H9 (cell line): ENCODE measurements around the gene ANGPTL4. TPM values are rescaled to one million over a fixed set of nuclear protein-coding genes. Genes with fewer than 3 reads are reported as not detected.

Source experiments
- DNase-seq: peaks from one replicate; pipeline ENCODE4 v3.0.0-alpha.2; 2017
- H2AFZ ChIP-seq: one replicate; pipeline ENCODE4 v1.6.1; 2013; ENCODE audit warnings: mild to moderate bottlenecking, low read length, control low read depth, moderate library complexity
- H2AK5ac ChIP-seq: 2 replicates; pipeline ENCODE4 v1.6.1; 2013; ENCODE audit warnings: low read length, control low read depth, mixed read lengths; ENCODE audit not compliant: insufficient read length
- H2BK120ac ChIP-seq: one replicate; pipeline ENCODE4 v1.6.1; 2013; ENCODE audit warnings: low read depth, mild to moderate bottlenecking, low read length, control low read depth, inconsistent platforms; ENCODE audit not compliant: poor library complexity, severe bottlenecking
- H2BK12ac ChIP-seq: 2 replicates; pipeline ENCODE4 v1.6.1; 2013; ENCODE audit warnings: low read length, control low read depth, mixed read lengths, low read depth; ENCODE audit not compliant: insufficient read length
- H2BK15ac ChIP-seq: 2 replicates; pipeline ENCODE4 v1.6.1; 2013; ENCODE audit warnings: low read depth, low read length, control low read depth
- H2BK20ac ChIP-seq: one replicate; pipeline ENCODE4 v1.6.1; 2013; ENCODE audit warnings: low read depth, mild to moderate bottlenecking, low read length, control low read depth, inconsistent platforms; ENCODE audit not compliant: poor library complexity, severe bottlenecking
- H2BK5ac ChIP-seq: 2 replicates; pipeline ENCODE4 v1.6.1; 2013; ENCODE audit warnings: low read length, control low read depth, mixed read lengths; ENCODE audit not compliant: insufficient read length
- H3K14ac ChIP-seq: 2 replicates; pipeline ENCODE4 v1.6.1; 2013; ENCODE audit warnings: low read length, control low read depth; ENCODE audit not compliant: insufficient read depth
- H3K18ac ChIP-seq: 2 replicates; pipeline ENCODE4 v1.6.1; 2013; ENCODE audit warnings: low read depth, mild to moderate bottlenecking, mixed read lengths, low read length, control low read depth; ENCODE audit not compliant: insufficient read length
- H3K23ac ChIP-seq: 2 replicates; pipeline ENCODE4 v1.6.1; 2013; ENCODE audit warnings: low read length, control low read depth, mixed read lengths, low read depth; ENCODE audit not compliant: insufficient read length
- H3K23me2 ChIP-seq: 2 replicates; pipeline ENCODE4 v1.6.1; 2013; ENCODE audit warnings: low read depth, mild to moderate bottlenecking, mixed read lengths, low read length, control low read depth; ENCODE audit not compliant: insufficient read length, poor library complexity, severe bottlenecking
- H3K27ac ChIP-seq: 2 replicates; pipeline ENCODE4 v1.5.1; 2013; ENCODE audit warnings: low read length, control low read depth, mixed read lengths, low read depth; ENCODE audit not compliant: insufficient read length
- H3K27me3 ChIP-seq: 2 replicates; pipeline ENCODE4 v1.6.1; 2013; ENCODE audit warnings: low read length, control low read depth, inconsistent platforms; ENCODE audit not compliant: insufficient read depth
- H3K4ac ChIP-seq: 2 replicates; pipeline ENCODE4 v1.6.1; 2013; ENCODE audit warnings: low read depth, mild to moderate bottlenecking, control low read depth, inconsistent platforms, low read length, moderate library complexity
- H3K4me1 ChIP-seq: 2 replicates; pipeline ENCODE4 v1.6.1; 2013; ENCODE audit warnings: low read length, control low read depth, inconsistent platforms; ENCODE audit not compliant: insufficient read depth
- H3K4me2 ChIP-seq: 2 replicates; pipeline ENCODE4 v1.6.1; 2013; ENCODE audit warnings: low read length, control low read depth, mixed read lengths; ENCODE audit not compliant: insufficient read length, insufficient read depth
- H3K56ac ChIP-seq: 2 replicates; pipeline ENCODE4 v1.6.1; 2013; ENCODE audit warnings: low read depth, mild to moderate bottlenecking, mixed read lengths, low read length, control low read depth; ENCODE audit not compliant: insufficient read length
- H3K79me1 ChIP-seq: 2 replicates; pipeline ENCODE4 v1.6.1; 2013; ENCODE audit warnings: low read depth, mild to moderate bottlenecking, moderate library complexity, low read length, control low read depth, inconsistent platforms; ENCODE audit not compliant: insufficient read depth, poor library complexity, severe bottlenecking
- H3K79me2 ChIP-seq: 2 replicates; pipeline ENCODE4 v1.6.1; 2013; ENCODE audit warnings: low read length, control low read depth, inconsistent platforms; ENCODE audit not compliant: insufficient read depth
- H3K9ac ChIP-seq: 2 replicates; pipeline ENCODE4 v1.6.1; 2013; ENCODE audit warnings: low read length, control low read depth, mixed read lengths; ENCODE audit not compliant: insufficient read length; ENCODE audit errors: extremely low read depth
- H3K9me3 ChIP-seq: one replicate; pipeline ENCODE4 v1.6.1; 2013; ENCODE audit warnings: low read depth, low read length, inconsistent platforms; ENCODE audit not compliant: control insufficient read depth
- H3T11ph ChIP-seq: one replicate; pipeline ENCODE4 v1.6.1; 2013; ENCODE audit warnings: mild to moderate bottlenecking, low read length, control low read depth, inconsistent platforms
- H4K20me1 ChIP-seq: one replicate; pipeline ENCODE4 v1.6.1; 2013; ENCODE audit not compliant: control insufficient read depth, insufficient read length, insufficient read depth
- H4K5ac ChIP-seq: 2 replicates; pipeline ENCODE4 v1.6.1; 2013; ENCODE audit warnings: low read depth, mild to moderate bottlenecking, mixed read lengths, low read length, control low read depth; ENCODE audit not compliant: insufficient read length
- H4K8ac ChIP-seq: replicated peaks from 2 replicates; pipeline ENCODE4 v1.6.1; 2013; ENCODE audit warnings: low read length, control low read depth, mixed read lengths, low read depth; ENCODE audit not compliant: insufficient read length
- H4K91ac ChIP-seq: 2 replicates; pipeline ENCODE4 v1.6.1; 2013; ENCODE audit warnings: low read depth, mild to moderate bottlenecking, moderate library complexity, mixed read lengths, low read length, control low read depth; ENCODE audit not compliant: insufficient read length
- H3K27ac Mint-ChIP-seq, 3 experiments: 2 replicates in 2 of 3; 3 replicates in 1 of 3; pipeline ENCODE4 v1.8.0; 2020 to 2021; ENCODE audit warnings: mixed read lengths in 3 of 3, mild to moderate bottlenecking in 1 of 3, moderate library complexity in 1 of 3
- H3K27me3 Mint-ChIP-seq: 2 replicates; pipeline ENCODE4 v1.8.0; 2021; ENCODE audit warnings: low read depth, mild to moderate bottlenecking, moderate library complexity, mixed read lengths
- H3K36me3 Mint-ChIP-seq, 3 experiments: 2 replicates in 2 of 3; 3 replicates in 1 of 3; pipeline ENCODE4 v1.8.0; 2020 to 2021; ENCODE audit warnings: low read depth in 3 of 3, mixed read lengths in 3 of 3; ENCODE audit not compliant: insufficient read depth in 1 of 3
- H3K4me1 Mint-ChIP-seq, 2 experiments: 2 replicates each; pipeline ENCODE4 v1.8.0; 2020; ENCODE audit warnings: mixed read lengths in 2 of 2
- H3K4me3 Mint-ChIP-seq, 2 experiments: 2 replicates in 1 of 2; 3 replicates in 1 of 2; pipeline ENCODE4 v1.8.0; 2020 to 2021; ENCODE audit warnings: mild to moderate bottlenecking in 2 of 2, mixed read lengths in 2 of 2, moderate library complexity in 1 of 2
- H3K9me3 Mint-ChIP-seq, 2 experiments: 2 replicates in 1 of 2; 3 replicates in 1 of 2; pipeline ENCODE4 v1.8.0; 2020; ENCODE audit warnings: mild to moderate bottlenecking in 2 of 2, mixed read lengths in 2 of 2, moderate library complexity in 1 of 2
- CTCF ChIP-seq: fragments of 200-600 bp; sonication (generic); conservative IDR thresholded peaks from 3 replicates; pipeline ENCODE4 v1.8.0; 2021; ENCODE audit warnings: antibody characterized with exemption, mild to moderate bottlenecking
- WGBS: extraction: QIAGEN DNeasy Blood & Tissue Kit; methylation state at CpG from one replicate; pipeline ENCODE4 v1.1.7; 2013; ENCODE audit warnings: missing lambda C conversion rate, low lambda C conversion rate, mixed read lengths; ENCODE audit not compliant: insufficient read length; ENCODE audit errors: extremely low coverage; 5-methylcytosine and 5-hydroxymethylcytosine counted together
- total RNA-seq: library from RNA; stranded (reverse); gene quantifications from 2 replicates; pipeline ENCODE4 v1.2.1, GENCODE V29; 2021

Gene ANGPTL4
- total RNA-seq, 1 experiment from 2014 or later, result 1.9 TPM

GRCh38 chr19:8404391-8405151 is 40.6 kb downstream of the ANGPTL4 start:
- H3K27ac ChIP-seq, result no peak overlapping the region
- no peaks in the 10 kb centered on the region for H3K27me3 ChIP-seq
- Mint-ChIP-seq H3K9me3 (no peaks in the 10 kb centered on the region), H3K27ac (peak overlapping the region in 1 of 3 experiments; percentile 84; a peak in 1 of 7 replicates), H3K4me1 (no peaks in the 10 kb centered on the region), H3K36me3 (peaks cover 20 to 43% (median 40%) of the 10 kb centered on the region in 3 experiments), H3K27me3 (no peaks in the 10 kb centered on the region; the same call in 1 of the 2 replicates), H3K4me3 (no peak overlapping the region)
- H3K79me2 ChIP-seq, result peaks cover 3% of the 10 kb centered on the region; the same call in 1 of the 2 replicates
- no peak overlapping the region for H4K91ac ChIP-seq
- no peaks in the 10 kb centered on the region for H3K79me1 ChIP-seq
- no peak overlapping the region for H3K56ac ChIP-seq
- H3K18ac ChIP-seq, result no peak overlapping the region
- no peak overlapping the region for H4K5ac ChIP-seq
- H2BK12ac ChIP-seq, result no peak overlapping the region
- no peak overlapping the region for H2BK5ac ChIP-seq
- no peaks in the 10 kb centered on the region for H4K20me1 ChIP-seq
- H4K8ac ChIP-seq, result no peak overlapping the region
- H2AFZ ChIP-seq, result no peak overlapping the region
- H3T11ph ChIP-seq, result no peak overlapping the region
- H2AK5ac ChIP-seq, result no peak overlapping the region
- H3K4ac ChIP-seq, result no peak overlapping the region
- H2BK15ac ChIP-seq, result no peak overlapping the region
- no CpG with 5 or more reads among the region's 18 CpGs for WGBS
- no peak overlapping the region for H2BK20ac ChIP-seq
- no peaks in the 10 kb centered on the region for H3K23me2 ChIP-seq
- H3K14ac ChIP-seq, result no peak overlapping the region
- H2BK120ac ChIP-seq, result no peak overlapping the region
- no peak for DNase-seq
- H3K4me2 ChIP-seq, result no peak overlapping the region
- H3K9me3 ChIP-seq, result no peaks in the 10 kb centered on the region
- H3K23ac ChIP-seq, result no peak overlapping the region
- H3K4me1 ChIP-seq, result no peaks in the 10 kb centered on the region
- no peak overlapping the region for H3K9ac ChIP-seq
- TF ChIP-seq CTCF, result no peak
